IMR-90 (cell line): Measurements from ENCODE around the gene KIAA1614. TPM values are rescaled to one million over a fixed set of nuclear protein-coding genes. Genes with fewer than 3 reads are reported as not detected.
"Not testable (repeated sequence)": the region's sequence is repeated elsewhere in the genome, so short reads cannot be mapped to it uniquely, and the experiment has no call there.

Experiments
- ATAC-seq: fragments of 200-7000 bp; cut with Tn5 transposase; 2 replicates; pipeline ENCODE4 v1.9.1; 2020; ENCODE audit warnings: low read depth, mild to moderate bottlenecking, moderate library complexity
- BruUV-seq: library from RNA; stranded (reverse); fragments of 400-500 nt; replicated peaks from 2 replicates; lab custom pipeline; 2021; lab: Mats Ljungman, UMichigan
- CTCF ChIA-PET: fragments of 300-600 bp; formaldehyde crosslinking; extraction: SDS; loops from one replicate; lab custom pipeline; 2021; ENCODE audit warnings: antibody characterized with exemption; lab: Yijun Ruan, JAX
- POLR2A ChIA-PET: fragments of 300-600 bp; sonication (Branson Sonifier 250); formaldehyde crosslinking; loops from one replicate; lab custom pipeline; 2022; ENCODE audit warnings: antibody characterized with exemption; ENCODE audit not compliant: unreplicated experiment; lab: Charles Lee
- DNase-seq: peaks from one replicate; pipeline ENCODE4 v3.0.0; 2013
- H2AFZ ChIP-seq: replicated peaks from 2 replicates; pipeline ENCODE3; 2013; ENCODE audit warnings: low read length, mild to moderate bottlenecking; ENCODE audit not compliant: poor library complexity
- H2AK5ac ChIP-seq: 2 replicates; pipeline ENCODE4 v1.6.1; 2013; ENCODE audit warnings: low read depth, low read length, inconsistent platforms
- H2AK9ac ChIP-seq: replicated peaks from 2 replicates; pipeline ENCODE3; 2013; ENCODE audit warnings: mild to moderate bottlenecking, low read depth, low read length, moderate library complexity; ENCODE audit not compliant: poor library complexity
- H2BK120ac ChIP-seq: 2 replicates; pipeline ENCODE4 v1.6.1; 2013; ENCODE audit warnings: low read depth, low read length, inconsistent platforms
- H2BK15ac ChIP-seq: 3 replicates; pipeline ENCODE4 v1.6.1; 2013; ENCODE audit warnings: low read depth, low read length, inconsistent platforms
- H2BK20ac ChIP-seq: 2 replicates; pipeline ENCODE4 v1.6.1; 2013; ENCODE audit warnings: low read depth, mild to moderate bottlenecking, inconsistent platforms, low read length, moderate library complexity
- H2BK5ac ChIP-seq: 2 replicates; pipeline ENCODE4 v1.6.1; 2013; ENCODE audit warnings: mild to moderate bottlenecking, low read depth, low read length, inconsistent platforms; ENCODE audit not compliant: poor library complexity, severe bottlenecking
- H3K14ac ChIP-seq: replicated peaks from 2 replicates; pipeline ENCODE4 v1.6.1; 2013; ENCODE audit warnings: low read depth, low read length, inconsistent platforms
- H3K18ac ChIP-seq: 2 replicates; pipeline ENCODE4 v1.6.1; 2013; ENCODE audit warnings: low read depth, low read length, control low read depth
- H3K23ac ChIP-seq: 2 replicates; pipeline ENCODE4 v1.6.1; 2013; ENCODE audit warnings: low read depth, low read length, inconsistent platforms
- H3K27ac ChIP-seq: 2 replicates; pipeline ENCODE4 v1.5.1; 2013; ENCODE audit warnings: mild to moderate bottlenecking, control low read depth, low read length; ENCODE audit not compliant: insufficient read depth
- H3K27me3 ChIP-seq: 2 replicates; pipeline ENCODE4 v1.6.1; 2013; ENCODE audit warnings: low read length; ENCODE audit not compliant: control insufficient read depth, insufficient read depth
- H3K36me3 ChIP-seq: 2 replicates; pipeline ENCODE4 v1.6.1; 2013; ENCODE audit warnings: low read length, mixed read lengths; ENCODE audit not compliant: control insufficient read depth, insufficient read depth
- H3K4ac ChIP-seq: 2 replicates; pipeline ENCODE4 v1.6.1; 2013; ENCODE audit warnings: low read depth, low read length, inconsistent platforms
- H3K4me1 ChIP-seq: 2 replicates; pipeline ENCODE4 v1.6.1; 2013; ENCODE audit warnings: low read length, mixed read lengths; ENCODE audit not compliant: control insufficient read depth, insufficient read depth
- H3K4me2 ChIP-seq: 2 replicates; pipeline ENCODE4 v1.6.1; 2013; ENCODE audit warnings: low read depth, mild to moderate bottlenecking, control low read depth, low read length, moderate library complexity
- H3K4me3 ChIP-seq: 2 replicates; pipeline ENCODE4 v1.5.1; 2013; ENCODE audit warnings: low read depth, mild to moderate bottlenecking, control low read depth, low read length, moderate library complexity; ENCODE audit not compliant: insufficient read depth
- H3K56ac ChIP-seq: 2 replicates; pipeline ENCODE4 v1.6.1; 2013; ENCODE audit warnings: low read length, inconsistent platforms; ENCODE audit not compliant: insufficient read depth; ENCODE audit errors: extremely low read depth
- H3K79me1 ChIP-seq, 2 experiments: 2 replicates each; pipeline ENCODE4 v1.6.1; 2013; ENCODE audit warnings: low read length in 2 of 2, inconsistent platforms in 1 of 2, low read depth in 1 of 2
- H3K9ac ChIP-seq: 2 replicates; pipeline ENCODE4 v1.6.1; 2013; ENCODE audit warnings: low read depth, low read length, control low read depth
- H3K9me1 ChIP-seq: 2 replicates; pipeline ENCODE4 v1.6.1; 2013; ENCODE audit warnings: low read length, inconsistent platforms; ENCODE audit not compliant: insufficient read depth
- H3K9me3 ChIP-seq: 2 replicates; pipeline ENCODE4 v1.6.1; 2013; ENCODE audit warnings: low read length; ENCODE audit not compliant: control insufficient read depth, insufficient read depth
- H4K20me1 ChIP-seq: 2 replicates; pipeline ENCODE4 v1.6.1; 2013; ENCODE audit warnings: low read length, inconsistent platforms; ENCODE audit not compliant: insufficient read depth
- H4K5ac ChIP-seq: 2 replicates; pipeline ENCODE4 v1.6.1; 2013; ENCODE audit warnings: mild to moderate bottlenecking, low read depth, low read length, control low read depth
- H4K8ac ChIP-seq, 2 experiments: 2 replicates each; pipeline ENCODE4 v1.6.1; 2013; ENCODE audit warnings: low read depth in 2 of 2, low read length in 2 of 2, control low read depth in 1 of 2, inconsistent platforms in 1 of 2
- H4K91ac ChIP-seq: 2 replicates; pipeline ENCODE4 v1.6.1; 2013; ENCODE audit warnings: low read depth, low read length, inconsistent platforms; ENCODE audit not compliant: insufficient read depth
- WGBS, 2 experiments: methylation state at CpG; one replicate each; pipeline versions ENCODE4 v1.1.5 to v1.1.7; 2013; ENCODE audit warnings: missing lambda C conversion rate in 2 of 2; ENCODE audit not compliant: insufficient read length in 1 of 2; ENCODE audit errors: extremely low coverage in 2 of 2; 5-methylcytosine and 5-hydroxymethylcytosine counted together
- dilution Hi-C: fragments of 300-500 bp; cut with HindIII; formaldehyde crosslinking; loops from one replicate; pipeline ENCODE4 v1.14.3; 2018; ENCODE audit warnings: low sequenced_read_pairs; ENCODE audit not compliant: unreplicated experiment
- in situ Hi-C: fragments of 300-500 bp; cut with MboI; formaldehyde crosslinking; loops from 3 replicates; pipeline ENCODE4 v1.14.3; 2019; ENCODE audit warnings: low sequenced_read_pairs, inconsistent platforms, mixed read lengths
- intact Hi-C: fragments of 100-400 bp; cut with micrococcal nuclease; formaldehyde crosslinking; loops from 2 replicates; pipeline ENCODE4 v1.10.0; 2022
- polyA plus RNA-seq, 3 experiments: library from polyadenylated mRNA; depleted of rRNA; stranded (reverse); fragments of >200 nt; gene quantifications; 2 replicates each; pipeline ENCODE4 v1.2.3, GENCODE V29; 2012; ENCODE audit warnings: low replicate concordance in 1 of 3
- total RNA-seq: library from RNA; depleted of rRNA; stranded (reverse); fragments of >200 nt; gene quantifications from 2 replicates; pipeline ENCODE4 v1.2.3, GENCODE V29; 2012

The KIAA1614 gene
- total and polyA plus RNA-seq, 2 of the 4 experiments (the other 2 are of a cell fraction): 1.8 to 3.5 TPM

GRCh38 chr1:180968834-180969233 lies 56.1 kb downstream of the KIAA1614 start:
- H3K4me2 ChIP-seq, H3K4me3 ChIP-seq, H3K27ac ChIP-seq, H2AK9ac ChIP-seq, in situ Hi-C loops, H4K8ac ChIP-seq, H2AFZ ChIP-seq, CTCF ChIA-PET, H3K23ac ChIP-seq, H2BK5ac ChIP-seq, H3K4ac ChIP-seq, POLR2A ChIA-PET, H2BK15ac ChIP-seq, H3K9ac ChIP-seq, H3K9me1 ChIP-seq, H2BK20ac ChIP-seq, DNase-seq, H4K91ac ChIP-seq, H3K9me3 ChIP-seq, H2AK5ac ChIP-seq, H4K20me1 ChIP-seq, BruUV-seq, H2BK120ac ChIP-seq, H4K5ac ChIP-seq, H3K14ac ChIP-seq, H3K27me3 ChIP-seq, ATAC-seq, H3K56ac ChIP-seq, intact Hi-C loops, H3K18ac ChIP-seq, H3K4me1 ChIP-seq, dilution Hi-C loops: not testable (repeated sequence)
- Histone ChIP-seq H3K79me1 (peaks cover 22 to 55% of the 10 kb centered on the region in 2 experiments; a peak in 3 of 4 replicates), H3K36me3 (peaks cover 33% of the 10 kb centered on the region)
- WGBS, 2 experiments: 100% methylated on average over 1 of the region's 8 CpGs; no CpG with 5 or more reads in 1 of the 2 experiments
